HG02763 (cell line): ENCODE data around the gene EVPL.
"Not testable (repeated sequence)": the region's sequence is repeated elsewhere in the genome, so short reads cannot be mapped to it uniquely, and the experiment has no call there.

ENCODE experiments used
- ATAC-seq: cut with Tn5 transposase; IDR thresholded peaks from one replicate; pipeline ENCODE4 v1.9.1; 2021; ENCODE audit warnings: mild to moderate bottlenecking, moderate library complexity; ENCODE audit not compliant: unreplicated experiment

EVPL gene

GRCh38 chr17:76000016-76000754, 26.9 kb downstream of the EVPL start:
- no peak for ATAC-seq

DNA sequence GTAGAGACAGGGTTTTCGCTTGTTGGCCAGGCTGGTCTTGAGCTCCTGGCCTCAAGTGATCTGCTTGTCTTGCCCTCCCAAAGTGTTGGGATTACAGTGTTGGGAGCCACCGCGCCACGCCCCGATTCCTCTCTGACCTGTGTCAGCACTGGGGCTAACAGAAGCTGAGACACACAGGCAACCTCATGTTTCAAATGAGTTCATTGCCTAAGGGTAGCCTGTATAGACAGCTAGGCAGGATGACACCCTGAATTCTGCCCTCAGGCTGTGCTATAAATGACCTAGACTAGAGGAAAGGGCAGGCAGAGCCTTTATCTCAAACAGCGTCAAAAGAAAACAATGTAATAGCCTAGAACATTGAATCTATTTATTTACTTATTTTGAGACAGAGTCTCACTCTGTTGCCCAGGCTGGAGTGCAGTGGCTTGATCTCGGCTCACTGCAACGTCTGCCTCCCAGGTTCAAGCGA, 28.7 kb downstream of the EVPL start:
- ATAC-seq: no peak

DNA sequence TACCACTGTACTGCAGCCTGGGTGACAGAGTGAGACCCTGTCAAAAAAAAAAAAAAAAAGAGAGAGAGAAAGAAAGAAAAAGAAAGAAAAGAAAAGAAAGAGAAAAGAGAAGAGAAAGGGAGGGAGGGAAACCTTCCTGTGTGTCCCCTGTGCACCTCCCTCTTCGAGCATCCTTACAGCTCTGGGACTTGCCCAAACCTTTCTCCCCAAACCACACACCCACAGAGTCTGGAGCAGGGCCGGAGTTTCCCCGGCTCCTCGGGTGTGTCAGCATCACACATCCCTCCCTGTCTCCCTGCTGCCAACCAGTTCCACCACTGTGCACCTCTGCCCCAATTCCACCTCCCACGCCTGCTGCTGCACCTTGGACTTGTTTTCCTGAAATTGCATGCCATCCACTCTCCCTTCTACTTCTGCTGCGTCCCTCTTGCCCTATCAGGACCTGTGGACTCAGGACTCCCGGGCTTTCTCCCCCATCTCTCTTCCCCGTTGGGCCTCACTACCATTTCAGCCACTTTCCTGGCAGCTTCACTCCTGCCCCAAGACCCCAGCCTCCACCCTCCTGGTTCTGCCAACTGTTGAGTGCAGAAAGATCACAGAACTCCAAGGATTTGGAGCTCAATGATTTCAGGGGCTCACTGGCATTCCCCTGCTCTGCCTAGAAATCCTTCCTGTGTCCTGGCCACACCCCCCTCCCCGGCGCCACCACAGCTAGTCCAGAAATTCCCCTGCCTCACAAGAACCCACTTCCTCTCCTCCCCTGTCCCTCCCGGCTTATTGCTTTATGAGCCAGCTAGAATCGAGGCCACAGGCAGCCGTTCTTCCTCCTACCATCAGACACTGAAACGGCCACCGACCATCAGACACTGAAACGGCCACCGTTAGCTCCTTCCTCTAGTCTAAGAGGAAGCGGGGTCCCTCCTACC, 30.2 kb downstream of the EVPL start:
- no peak for ATAC-seq

DNA sequence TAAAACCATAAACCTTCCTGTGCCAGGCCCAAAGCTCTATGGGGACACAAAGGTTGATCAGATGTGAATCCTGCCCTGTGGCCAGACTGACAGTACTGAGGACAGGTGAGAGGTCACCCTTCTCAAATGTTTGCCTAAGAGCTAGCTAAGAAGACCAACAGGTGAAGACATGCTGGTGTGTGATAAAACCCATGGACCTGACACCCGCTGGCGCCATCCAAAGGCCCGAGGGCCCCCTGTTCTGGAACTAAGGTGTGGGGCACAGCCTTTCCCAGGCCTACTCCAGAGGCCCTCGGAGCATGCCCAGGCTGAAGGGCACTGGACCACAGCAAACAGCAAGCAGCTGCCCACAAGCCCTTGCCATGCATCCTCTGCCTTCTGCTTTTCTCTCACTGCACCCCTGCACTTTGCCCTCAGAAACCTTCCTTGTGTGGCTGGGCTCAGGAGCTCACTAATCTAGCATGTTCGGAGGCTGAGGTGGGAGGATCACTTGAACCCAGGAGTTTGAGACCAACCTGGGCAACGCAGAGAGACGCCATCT, 31.7 kb downstream of the EVPL start:
- ATAC-seq: no peak

- no peak for ATAC-seq
These were observed 32.2 kb downstream of the EVPL start for GRCh38 chr17:75994802-75995370.

DNA sequence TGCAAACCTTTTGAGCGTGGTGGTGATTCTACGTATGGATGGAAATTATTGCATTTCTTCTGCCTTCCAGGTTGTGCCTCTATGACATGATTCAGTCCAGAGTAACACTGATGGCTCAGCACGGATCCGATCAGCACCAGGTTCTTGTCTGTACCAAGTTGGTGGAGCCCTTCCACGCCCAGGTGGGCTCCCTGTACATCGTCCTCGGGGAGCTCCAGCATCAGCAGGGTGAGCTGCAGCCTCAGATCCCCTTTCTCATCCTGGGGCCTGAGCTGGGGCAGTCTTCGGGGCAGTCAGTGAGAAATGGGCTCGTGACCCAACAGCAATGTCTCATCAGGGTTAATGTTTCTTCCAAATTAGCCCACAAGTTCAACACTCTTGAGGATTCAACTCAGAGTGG, 35.7 kb downstream of the EVPL start:
- no peak for ATAC-seq

DNA sequence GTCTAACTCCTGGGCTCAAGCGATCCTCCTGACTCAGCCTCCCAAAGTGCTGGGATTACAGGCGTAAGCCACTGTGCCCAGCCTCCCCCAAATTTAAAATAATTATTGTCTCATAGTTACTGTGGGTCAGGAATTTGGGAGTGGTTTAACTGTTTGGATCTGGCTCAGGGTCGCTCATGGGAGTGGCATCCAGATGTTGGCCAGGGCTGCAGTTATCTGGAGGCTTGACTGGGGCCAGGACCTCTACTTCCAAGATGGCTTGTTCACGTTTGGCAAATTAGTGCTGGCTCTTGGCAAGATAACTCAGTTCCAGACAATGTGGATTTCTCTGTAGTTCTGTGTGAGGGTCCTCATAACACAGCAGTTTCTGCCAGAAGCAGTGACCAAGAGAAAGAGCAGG, 40.1 kb downstream of the EVPL start:
- ATAC-seq: no peak

DNA sequence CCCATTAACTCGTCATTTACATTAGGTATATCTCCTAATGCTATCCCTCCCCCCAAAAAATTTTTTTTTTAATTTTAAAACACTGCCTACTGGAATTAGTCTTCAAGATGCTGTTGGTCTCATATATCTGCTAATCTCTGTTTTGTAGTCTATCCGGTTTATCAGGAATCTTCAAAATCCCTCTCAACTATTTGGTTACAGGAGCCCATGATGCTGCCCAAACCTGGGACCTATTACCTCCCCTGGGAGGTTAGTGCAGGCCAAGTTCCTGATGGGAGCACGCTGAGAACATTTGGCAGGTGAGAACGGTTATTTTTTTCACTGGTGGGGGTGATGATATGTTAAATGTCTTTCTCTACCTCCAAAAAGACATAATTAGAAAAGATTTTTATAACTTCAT, 41.1 kb downstream of the EVPL start:
- no peak for ATAC-seq

DNA sequence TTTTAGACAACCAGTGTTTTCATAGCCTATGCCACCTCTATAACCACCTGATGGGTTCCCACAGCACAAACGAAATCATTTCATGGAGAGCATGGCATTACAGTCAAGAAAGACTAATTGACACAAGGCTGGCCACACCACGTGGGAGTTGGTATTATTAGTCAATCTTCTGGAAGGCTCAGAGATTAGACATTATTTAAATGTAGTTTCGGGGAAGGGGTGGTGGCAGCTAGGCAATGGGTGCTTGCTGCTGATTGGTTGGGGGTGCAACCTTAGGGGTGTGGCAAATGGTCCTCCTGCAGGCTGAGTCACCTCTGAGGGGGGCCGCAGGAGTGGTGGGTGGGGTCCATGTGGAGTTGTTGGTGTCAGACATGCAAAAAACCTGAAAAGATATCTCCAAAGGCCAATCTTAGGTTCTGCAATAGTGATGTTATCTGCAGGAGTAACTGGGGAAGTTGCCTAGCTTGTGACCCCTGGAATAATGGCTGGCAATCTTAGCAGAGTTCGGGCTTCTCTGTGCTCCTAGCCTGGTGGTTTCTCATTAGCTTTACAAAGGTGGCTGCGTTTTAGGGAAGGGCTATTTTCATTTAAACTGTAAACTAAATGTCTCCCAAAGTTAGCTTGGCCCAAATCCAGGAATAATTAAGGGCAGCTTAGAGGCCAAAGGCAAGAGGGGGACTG, 43.5 kb downstream of the EVPL start:
- no peak for ATAC-seq

DNA sequence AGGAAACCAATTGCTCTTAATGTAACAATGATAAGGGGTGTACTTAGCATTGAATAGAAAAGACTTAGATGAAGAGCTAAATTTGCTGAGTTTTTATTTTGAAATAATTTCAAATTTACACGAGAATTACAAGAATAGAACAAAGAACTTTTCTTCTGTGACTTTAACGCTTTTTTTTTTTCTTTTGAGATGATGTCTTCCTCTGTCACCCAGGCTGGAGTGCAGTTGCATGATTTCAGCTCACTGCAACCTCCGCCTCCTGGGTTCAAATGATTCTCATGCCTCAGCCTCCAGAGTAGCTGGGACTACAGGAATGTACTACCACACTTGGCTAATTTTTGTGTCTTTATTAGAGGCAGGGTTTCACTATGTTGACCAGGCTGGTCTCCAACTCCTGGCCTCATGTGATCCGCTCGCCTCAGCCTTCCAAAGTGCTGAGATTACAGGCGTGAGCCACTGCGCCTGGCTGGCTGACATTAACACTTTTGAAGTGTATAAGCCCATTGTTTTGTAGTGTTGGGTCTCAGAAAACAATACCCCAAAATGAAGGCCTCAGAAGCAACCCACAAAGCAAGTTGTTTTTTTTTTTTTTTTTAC, 46.0 kb downstream of the EVPL start:
- no peak for ATAC-seq

GRCh38 chr17:75980188-75981018, 46.7 kb downstream of the EVPL start:
- ATAC-seq: no peak

GRCh38 chr17:75979705-75980187, 47.4 kb downstream of the EVPL start:
- ATAC-seq: peak; percentile 14

DNA sequence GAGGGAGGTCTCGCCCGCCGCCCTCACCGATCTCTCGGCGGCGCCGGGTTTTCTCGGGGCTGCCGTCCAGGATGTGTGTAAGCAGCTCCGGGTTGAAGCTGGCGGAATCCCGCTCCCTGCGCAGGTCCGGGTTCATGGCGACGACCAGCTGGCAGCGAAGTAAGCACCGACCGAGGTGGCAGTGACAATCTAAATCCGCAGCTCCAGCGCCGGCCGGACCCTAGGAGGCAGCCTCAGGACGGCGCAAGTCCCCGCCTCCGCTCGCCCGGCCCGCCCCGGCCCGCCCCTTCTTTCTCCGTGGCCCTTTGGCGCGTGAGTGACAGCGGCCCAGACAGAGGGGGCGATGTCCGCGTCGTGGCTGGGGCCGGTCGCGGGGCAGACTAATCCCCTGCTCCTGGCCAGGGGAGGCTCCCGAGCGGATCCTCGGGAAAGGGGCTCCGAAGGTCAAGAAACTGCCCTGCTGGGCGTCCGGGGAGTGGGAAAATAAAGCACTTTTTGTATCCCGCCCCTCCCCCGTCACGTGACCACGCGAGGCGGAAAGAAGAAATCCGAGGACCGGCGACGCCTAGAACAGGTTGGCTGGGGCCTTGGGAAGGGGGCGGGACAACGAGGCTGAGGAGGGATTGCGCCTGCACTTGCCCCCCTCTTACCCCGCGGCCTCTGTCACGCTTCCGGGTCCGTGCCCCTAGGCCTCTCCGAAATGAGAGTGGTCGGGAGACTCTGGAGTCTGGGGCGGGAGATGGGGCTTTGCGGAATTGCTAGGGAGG, 48.0 kb downstream of the EVPL start, which contains the start of the genes ACOX1 and TEN1:
ACOX1 (minus strand) TSS at position 229 of the 767 bp plus-strand sequence; CDS start at position 136, 93 bp downstream.
TEN1 (plus strand) TSS at position 303 of the 767 bp plus-strand sequence. CDS start 6,953 bp downstream, outside the sequence.
- ATAC-seq: peak; percentile 81

- ATAC-seq: no peak
These were observed 50.8 kb downstream of the EVPL start for GRCh38 chr17:75976175-75976848.

- no peak for ATAC-seq
These were observed 51.3 kb downstream of the EVPL start for GRCh38 chr17:75975757-75976174.

- not testable (repeated sequence) for ATAC-seq
These were observed 51.9 kb downstream of the EVPL start for GRCh38 chr17:75975187-75975586.

- ATAC-seq: no peak
These were observed 56.5 kb downstream of the EVPL start for GRCh38 chr17:75970626-75971025.
